ENCODE measurements around the gene TMEM252.

- TF ChIP-seq POLR2AphosphoS5 (IDR thresholded peaks at IDR 0.05) (no peak), CTCF (IDR thresholded peaks at IDR 0.05) (no peak)
Observed at GRCh38 chr9:68551191-68551590, 10.5 kb upstream of the TMEM252 start.
